A549 (cell line): ENCODE results near the gene WWC1. TPM values are rescaled to one million over a fixed set of nuclear protein-coding genes. Genes with fewer than 3 reads are reported as not detected.

Source experiments
- ATAC-seq, 2 experiments: fragments of 200-7000 bp in 1 of 2; fragments of >200 bp in 1 of 2; cut with Nextera tagmentation in 1 of 2; cut with Tn5 transposase in 1 of 2; 3 replicates each; pipeline versions ENCODE4 v1.8.0 to v1.9.1; 2018 to 2020; ENCODE audit warnings: mild to moderate bottlenecking in 1 of 2, moderate library complexity in 1 of 2
- CTCF ChIA-PET: fragments of 300-600 bp; sonication (Branson Sonifier 250); formaldehyde crosslinking; extraction: SDS; loops from one replicate; lab custom pipeline; 2021; ENCODE audit warnings: antibody characterized with exemption, inconsistent platforms; lab: Yijun Ruan, JAX
- POLR2A ChIA-PET: fragments of 350-600 bp; formaldehyde crosslinking; extraction: SDS; loops from one replicate; lab custom pipeline; 2021; ENCODE audit warnings: antibody characterized with exemption, inconsistent platforms; lab: Yijun Ruan, JAX
- DNase-seq, 2 experiments: peaks; one replicate each; pipeline versions ENCODE4 v3.0.0 to v3.0.0-alpha.2; 2011 to 2016; ENCODE audit warnings: low read depth in 1 of 2, low spot score in 1 of 2
- FAIRE-seq: peaks from 2 replicates; lab custom pipeline; 2011; peaks lifted over from hg19 to GRCh38; lab: Jason Lieb, UNC
- H3K27ac ChIP-seq, 2 experiments: fragments of >200 bp; sonication (Bioruptor Twin); formaldehyde crosslinking; 3 replicates each; pipeline ENCODE4 v1.5.1; 2016 to 2017
- H3K4me1 ChIP-seq: fragments of >200 bp; sonication (Bioruptor Twin); formaldehyde crosslinking; 3 replicates; pipeline ENCODE4 v1.6.1; 2016
- H3K4me2 ChIP-seq: fragments of >200 bp; sonication (Bioruptor Twin); formaldehyde crosslinking; 3 replicates; pipeline ENCODE4 v1.6.1; 2016
- H3K4me3 ChIP-seq: fragments of >200 bp; sonication (Bioruptor Twin); formaldehyde crosslinking; 3 replicates; pipeline ENCODE4 v1.5.1; 2016
- H3K9me3 ChIP-seq: fragments of >200 bp; sonication (Bioruptor Twin); formaldehyde crosslinking; 3 replicates; pipeline ENCODE4 v1.6.1; 2016
- BHLHE40 ChIP-seq: IDR thresholded peaks from 2 replicates; pipeline ENCODE4 v1.6.1; 2012; ENCODE audit warnings: low read depth, low read length, inconsistent platforms
- CBX2 ChIP-seq: fragments of 200-600 bp; sonication (generic); IDR thresholded peaks from 2 replicates; pipeline ENCODE4 v1.6.1; 2016; ENCODE audit warnings: low read depth, mild to moderate bottlenecking, borderline replicate concordance
- CEBPB ChIP-seq, 2 experiments: fragments of >200 bp in 1 of 2; sonication (Bioruptor Twin) in 1 of 2; formaldehyde crosslinking in 1 of 2; IDR thresholded peaks; 2 replicates each; pipeline ENCODE4 v1.6.1; 2012 to 2016
- CHD2 ChIP-seq: fragments of 150-350 bp; IDR thresholded peaks from 2 replicates; pipeline ENCODE4 v1.6.1; 2014; ENCODE audit warnings: low read length; ENCODE audit not compliant: partially characterized antibody
- CTCF ChIP-seq: fragments of >200 bp; sonication (Bioruptor Twin); formaldehyde crosslinking; IDR thresholded peaks from 3 replicates; pipeline ENCODE4 v1.5.1; 2016
- ELK1 ChIP-seq: fragments of 150-350 bp; IDR thresholded peaks from 2 replicates; pipeline ENCODE4 v1.6.1; 2014; ENCODE audit warnings: low read depth, mild to moderate bottlenecking, low read length
- FOSB ChIP-seq: fragments of 250-450 bp; sonication (Bioruptor Pico); IDR thresholded peaks from 2 replicates; pipeline ENCODE4 v1.5.0; 2020; ENCODE audit warnings: mild to moderate bottlenecking, moderate library complexity
- FOSL2 ChIP-seq, 2 experiments: fragments of 450-650 bp in 1 of 2; fragments of >200 bp in 1 of 2; sonication (Bioruptor Twin) in 1 of 2; formaldehyde crosslinking; IDR thresholded peaks; 2 replicates each; pipeline versions ENCODE4 v1.5.0 to v1.6.1; 2016 to 2020; ENCODE audit warnings: mild to moderate bottlenecking in 1 of 2, moderate library complexity in 1 of 2
- FOXS1 ChIP-seq: fragments of 250-450 bp; sonication (Bioruptor Pico); IDR thresholded peaks from 2 replicates; pipeline ENCODE4 v1.5.0; 2020; ENCODE audit warnings: mild to moderate bottlenecking, moderate library complexity
- HES2 ChIP-seq: fragments of >200 bp; sonication (Bioruptor Twin); formaldehyde crosslinking; IDR thresholded peaks from 2 replicates; pipeline ENCODE4 v1.6.1; 2016
- HEYL ChIP-seq: fragments of 250-450 bp; sonication (Bioruptor Pico); IDR thresholded peaks from 2 replicates; pipeline ENCODE4 v1.8.0; 2021; ENCODE audit warnings: mild to moderate bottlenecking, moderate library complexity
- HOXB13 ChIP-seq: fragments of 250-450 bp; sonication (Bioruptor Pico); IDR thresholded peaks from 2 replicates; pipeline ENCODE4 v1.5.0; 2020; ENCODE audit warnings: low read depth, mild to moderate bottlenecking, moderate library complexity
- HOXB5 ChIP-seq: fragments of 250-450 bp; sonication (Bioruptor Pico); IDR thresholded peaks from 2 replicates; pipeline ENCODE4 v1.5.0; 2020; ENCODE audit warnings: mild to moderate bottlenecking, moderate library complexity
- JUN ChIP-seq, 2 experiments: fragments of >200 bp; sonication (Bioruptor Twin); formaldehyde crosslinking; IDR thresholded peaks; 2 replicates in 1 of 2; 3 replicates in 1 of 2; pipeline ENCODE4 v1.6.1; 2016 to 2017
- KDM5A ChIP-seq: fragments of 200-600 bp; sonication (generic); IDR thresholded peaks from 2 replicates; pipeline ENCODE4 v1.6.1; 2016; ENCODE audit warnings: antibody characterized with exemption, mild to moderate bottlenecking
- MYC ChIP-seq: IDR thresholded peaks from 2 replicates; pipeline ENCODE4 v1.6.1; 2012; ENCODE audit warnings: mild to moderate bottlenecking, inconsistent platforms, low read length, improper control_type of control experiment, borderline replicate concordance
- POLR2A ChIP-seq: IDR thresholded peaks from 2 replicates; pipeline ENCODE4 v1.6.1; 2012; ENCODE audit warnings: mild to moderate bottlenecking, low read length
- POLR2AphosphoS2 ChIP-seq: conservative IDR thresholded peaks from 2 replicates; pipeline ENCODE4 v1.6.1; 2012; ENCODE audit warnings: low read length, improper control_type of control experiment, inconsistent platforms
- RAD21 ChIP-seq, 2 experiments: fragments of >200 bp in 1 of 2; sonication (Bioruptor Twin) in 1 of 2; formaldehyde crosslinking in 1 of 2; IDR thresholded peaks in 1 of 2; conservative IDR thresholded peaks in 1 of 2; 2 replicates in 1 of 2; 3 replicates in 1 of 2; pipeline ENCODE4 v1.6.1; 2012 to 2018; ENCODE audit warnings: inconsistent platforms in 1 of 2
- RCOR1 ChIP-seq: fragments of 150-350 bp; IDR thresholded peaks from 2 replicates; pipeline ENCODE4 v1.6.1; 2014; ENCODE audit warnings: antibody characterized with exemption, low read length, low read depth
- RFX5 ChIP-seq: fragments of 450-650 bp; IDR thresholded peaks from 2 replicates; pipeline ENCODE4 v1.7.1; 2014; ENCODE audit warnings: antibody characterized with exemption, mild to moderate bottlenecking, moderate library complexity
- RNF2 ChIP-seq: fragments of 200-600 bp; sonication (generic); IDR thresholded peaks from 2 replicates; pipeline ENCODE4 v1.6.1; 2016; ENCODE audit warnings: low read depth, mild to moderate bottlenecking, antibody characterized with exemption, moderate library complexity, borderline replicate concordance
- SREBF2 ChIP-seq: fragments of 450-650 bp; IDR thresholded peaks from 2 replicates; pipeline ENCODE4 v1.6.1; 2014; ENCODE audit warnings: mild to moderate bottlenecking, moderate library complexity
- TFCP2L1 ChIP-seq: fragments of 250-450 bp; sonication (Bioruptor Pico); IDR thresholded peaks from 2 replicates; pipeline ENCODE4 v1.5.0; 2021; ENCODE audit warnings: mild to moderate bottlenecking
- ZFP36 ChIP-seq: fragments of 450-650 bp; IDR thresholded peaks from 2 replicates; pipeline ENCODE4 v1.6.1; 2014; ENCODE audit warnings: borderline replicate concordance; ENCODE audit not compliant: partially characterized antibody
- ZSCAN20 ChIP-seq: fragments of 250-450 bp; sonication (Bioruptor Pico); IDR thresholded peaks from 2 replicates; pipeline ENCODE4 v1.8.0; 2022; ENCODE audit warnings: mild to moderate bottlenecking, moderate library complexity
- WGBS: methylation state at CpG from one replicate; pipeline ENCODE4 v1.1.6; 2017; ENCODE audit errors: missing lambda C conversion rate; 5-methylcytosine and 5-hydroxymethylcytosine counted together
- polyA plus RNA-seq, 4 experiments: library from polyadenylated mRNA; depleted of rRNA in 3 of 4; stranded (reverse); fragments of >200 nt; fragmentation: RNase III in 1 of 4; extraction: RNeasy Plus Mini Kit Qiagen cat#74134 plus additional on column Dnase treatment in 1 of 4; gene quantifications; 2 replicates in 3 of 4; 3 replicates in 1 of 4; pipeline ENCODE4 v1.2.3, GENCODE V29; 2011 to 2017
- TF ChIP-seq, protein P1 (sequence below): fragments of 250-450 bp; sonication (Bioruptor Pico); IDR thresholded peaks from 2 replicates; pipeline ENCODE4 v1.5.0; 2021; ENCODE audit warnings: mild to moderate bottlenecking, moderate library complexity, borderline replicate concordance
- TF ChIP-seq, protein P2 (sequence below): fragments of 250-450 bp; sonication (Bioruptor Pico); IDR thresholded peaks from 2 replicates; pipeline ENCODE4 v1.5.0; 2020; ENCODE audit warnings: low read depth, mild to moderate bottlenecking, moderate library complexity

WWC1 gene
- polyA plus RNA-seq, 2 of the 4 experiments (the other 2 are of a cell fraction): 88.5 to 98.1 TPM

- TF ChIP-seq SREBF2 (no peak), KDM5A (no peak), ZFP36 (no peak), CTCF (no peak), RAD21 (conservative IDR thresholded peaks at IDR 0.05 in 1 of 2, IDR thresholded peaks at IDR 0.05 in 1 of 2) (no peak), TFCP2L1 (CRISPR knock-in tag) (no peak), MYC (no peak), BHLHE40 (no peak), ZSCAN20 (CRISPR knock-in tag) (no peak), FOXS1 (CRISPR knock-in tag) (no peak), RCOR1 (no peak), ELK1 (no peak), CEBPB (IDR thresholded peaks at IDR 0.05) (no peak), HEYL (CRISPR knock-in tag) (no peak), HES2 (no peak), JUN (IDR thresholded peaks at IDR 0.05) (no peak), RNF2 (no peak)
- TF ChIP-seq, protein P1, sequence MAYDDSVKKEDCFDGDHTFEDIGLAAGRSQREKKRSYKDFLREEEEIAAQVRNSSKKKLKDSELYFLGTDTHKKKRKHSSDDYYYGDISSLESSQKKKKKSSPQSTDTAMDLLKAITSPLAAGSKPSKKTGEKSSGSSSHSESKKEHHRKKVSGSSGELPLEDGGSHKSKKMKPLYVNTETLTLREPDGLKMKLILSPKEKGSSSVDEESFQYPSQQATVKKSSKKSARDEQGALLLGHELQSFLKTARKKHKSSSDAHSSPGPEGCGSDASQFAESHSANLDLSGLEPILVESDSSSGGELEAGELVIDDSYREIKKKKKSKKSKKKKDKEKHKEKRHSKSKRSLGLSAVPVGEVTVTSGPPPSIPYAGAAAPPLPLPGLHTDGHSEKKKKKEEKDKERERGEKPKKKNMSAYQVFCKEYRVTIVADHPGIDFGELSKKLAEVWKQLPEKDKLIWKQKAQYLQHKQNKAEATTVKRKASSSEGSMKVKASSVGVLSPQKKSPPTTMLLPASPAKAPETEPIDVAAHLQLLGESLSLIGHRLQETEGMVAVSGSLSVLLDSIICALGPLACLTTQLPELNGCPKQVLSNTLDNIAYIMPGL: no peak
- TF ChIP-seq, protein P2, sequence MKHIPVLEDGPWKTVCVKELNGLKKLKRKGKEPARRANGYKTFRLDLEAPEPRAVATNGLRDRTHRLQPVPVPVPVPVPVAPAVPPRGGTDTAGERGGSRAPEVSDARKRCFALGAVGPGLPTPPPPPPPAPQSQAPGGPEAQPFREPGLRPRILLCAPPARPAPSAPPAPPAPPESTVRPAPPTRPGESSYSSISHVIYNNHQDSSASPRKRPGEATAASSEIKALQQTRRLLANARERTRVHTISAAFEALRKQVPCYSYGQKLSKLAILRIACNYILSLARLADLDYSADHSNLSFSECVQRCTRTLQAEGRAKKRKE (CRISPR knock-in tag): no peak
- TF ChIP-seq, all 56 proteins: peak for 0
- POLR2A ChIA-PET: interaction anchor here (1.4 kb wide), 1 partner anchor 16 kb away, joined by 3 read pairs; no protein-coding TSS in a partner anchor
- WGBS: 96% methylated on average over 2 of the region's 4 CpGs
- FAIRE-seq: no peak
- Histone ChIP-seq H3K4me2 (no peak overlapping the region), H3K4me1 (no peaks in the 10 kb centered on the region), H3K9me3 (no peaks in the 10 kb centered on the region), H3K27ac (no peak overlapping the region), H3K4me3 (no peak overlapping the region)
- CTCF ChIA-PET: interaction anchor here (0.9 to 3.9 kb wide), 6 partner anchors 10 to 203 kb away, joined by 3 to 17 read pairs (median 3); no protein-coding TSS in a partner anchor
- no peak for ATAC-seq
- no peak for DNase-seq
Measured at GRCh38 chr5:168471785-168472184, 180.3 kb downstream of the WWC1 start.

DNA sequence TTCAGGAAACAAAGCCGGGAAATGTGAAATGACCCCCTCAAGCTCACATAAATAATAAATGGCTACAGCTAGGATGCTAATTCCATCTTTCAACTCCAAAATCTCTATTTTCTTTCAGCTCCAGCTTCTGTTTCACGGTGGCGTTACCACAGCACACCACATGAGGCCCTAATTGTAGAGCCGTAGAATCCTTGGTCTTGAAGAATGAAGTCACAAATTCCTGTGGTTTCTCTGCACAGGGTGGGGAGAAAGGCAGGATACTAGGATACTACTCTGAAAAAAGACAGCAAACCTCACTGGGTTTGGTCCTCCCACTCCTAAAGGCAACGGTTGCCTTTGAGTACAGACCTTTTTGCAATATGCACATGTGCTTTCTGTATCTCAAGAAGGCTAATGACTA lies 180.9 kb downstream of the WWC1 start:
- no peak overlapping the region for H3K4me3 ChIP-seq
- TF ChIP-seq HEYL (CRISPR knock-in tag): no peak
- no peak for TF ChIP-seq ELK1
- TF ChIP-seq HOXB13: no peak
- TF ChIP-seq HOXB5 (CRISPR knock-in tag): no peak
- TF ChIP-seq CHD2: no peak
- TF ChIP-seq POLR2A: no peak
- TF ChIP-seq POLR2AphosphoS2: no peak
- no peak for TF ChIP-seq FOSL2 (IDR thresholded peaks at IDR 0.05)
- TF ChIP-seq FOSL2 (CRISPR knock-in tag; IDR thresholded peaks at IDR 0.05): no peak
- TF ChIP-seq ZSCAN20 (CRISPR knock-in tag): no peak
- no peak for TF ChIP-seq RFX5
- no peak for TF ChIP-seq TFCP2L1 (CRISPR knock-in tag)
- no peak for TF ChIP-seq BHLHE40
- no peak for TF ChIP-seq FOSB (CRISPR knock-in tag)
- no peak for TF ChIP-seq RAD21 (conservative IDR thresholded peaks at IDR 0.05 in 1 of 2, IDR thresholded peaks at IDR 0.05 in 1 of 2)
- TF ChIP-seq CBX2: no peak
- TF ChIP-seq, all 56 proteins: peak for 0
- Histone ChIP-seq H3K4me2 (no peak overlapping the region), H3K27ac (no peak overlapping the region), H3K4me1 (no peaks in the 10 kb centered on the region), H3K9me3 (no peaks in the 10 kb centered on the region)
- CTCF ChIA-PET: interaction anchor here (0.9 to 3.9 kb wide), 5 partner anchors 9 to 203 kb away, joined by 3 to 17 read pairs (median 3); no protein-coding TSS in a partner anchor
- FAIRE-seq (no peak), ATAC-seq (peak; percentile 59 to 60; a peak in 3 of 6 replicates), DNase-seq (peak in 1 of 2 experiments; percentile 23)
- 80% methylated on average over 5 of the region's 5 CpGs for WGBS
- POLR2A ChIA-PET: interaction anchor here (1.4 kb wide), 1 partner anchor 15 kb away, joined by 3 read pairs; no protein-coding TSS in a partner anchor
